Mesenchymal stem cell (in vitro differentiated cells and primary cell): ENCODE data around the gene TRIM37.

Experiments
- DNase-seq: peaks from one replicate; pipeline ENCODE4 v3.0.0-alpha.2; 2013
- H2AFZ ChIP-seq: one replicate; pipeline ENCODE4 v1.6.1; 2013; ENCODE audit warnings: low read depth, mild to moderate bottlenecking, control low read depth, inconsistent platforms, low read length, moderate library complexity
- H2AK5ac ChIP-seq: 2 replicates; pipeline ENCODE4 v1.6.1; 2013; ENCODE audit warnings: low read length, moderate library complexity, mild to moderate bottlenecking, inconsistent platforms; ENCODE audit not compliant: severe bottlenecking
- H2BK120ac ChIP-seq: one replicate; pipeline ENCODE4 v1.6.1; 2013; ENCODE audit warnings: low read depth, mild to moderate bottlenecking, inconsistent platforms, low read length, moderate library complexity
- H2BK12ac ChIP-seq, 2 experiments: one replicate each; pipeline ENCODE4 v1.6.1; 2013; ENCODE audit warnings: inconsistent platforms in 2 of 2, low read length in 2 of 2, mild to moderate bottlenecking in 2 of 2, moderate library complexity in 2 of 2, control low read depth in 1 of 2
- H2BK15ac ChIP-seq: one replicate; pipeline ENCODE4 v1.6.1; 2013; ENCODE audit warnings: mild to moderate bottlenecking, low read depth, inconsistent platforms; ENCODE audit not compliant: poor library complexity, severe bottlenecking
- H2BK5ac ChIP-seq: 2 replicates; pipeline ENCODE4 v1.6.1; 2013; ENCODE audit warnings: low read depth, mild to moderate bottlenecking, low read length, control low read depth, inconsistent platforms; ENCODE audit not compliant: poor library complexity, severe bottlenecking
- H3K14ac ChIP-seq, 2 experiments: one replicate each; pipeline ENCODE4 v1.6.1; 2013; ENCODE audit warnings: inconsistent platforms in 2 of 2, low read length in 2 of 2, control low read depth in 1 of 2, mild to moderate bottlenecking in 1 of 2, moderate library complexity in 1 of 2
- H3K18ac ChIP-seq, 2 experiments: one replicate each; pipeline ENCODE4 v1.6.1; 2013; ENCODE audit warnings: inconsistent platforms in 2 of 2, low read length in 2 of 2, control low read depth in 1 of 2, low read depth in 1 of 2, mild to moderate bottlenecking in 1 of 2
- H3K23ac ChIP-seq, 2 experiments: one replicate each; pipeline ENCODE4 v1.6.1; 2013; ENCODE audit warnings: inconsistent platforms in 2 of 2, low read length in 2 of 2, mild to moderate bottlenecking in 2 of 2, moderate library complexity in 2 of 2, control low read depth in 1 of 2
- H3K27ac ChIP-seq: 2 replicates; pipeline ENCODE4 v1.5.1; 2013; ENCODE audit warnings: mild to moderate bottlenecking, moderate library complexity, low read length, control low read depth, inconsistent platforms; ENCODE audit not compliant: poor library complexity, severe bottlenecking
- H3K27me3 ChIP-seq, 2 experiments: 2 replicates each; pipeline versions ENCODE4 v1.6.1 to v1.7.0; 2013; ENCODE audit warnings: low read length in 2 of 2, mild to moderate bottlenecking in 2 of 2, moderate library complexity in 2 of 2, control low read depth in 1 of 2, inconsistent platforms in 1 of 2; ENCODE audit not compliant: control insufficient read depth in 1 of 2, insufficient read depth in 1 of 2
- H3K36me3 ChIP-seq, 2 experiments: 2 replicates each; pipeline versions ENCODE4 v1.6.1 to v1.7.0; 2013; ENCODE audit warnings: low read length in 2 of 2, control low read depth in 1 of 2, inconsistent platforms in 1 of 2, low read depth in 1 of 2, mild to moderate bottlenecking in 1 of 2; ENCODE audit not compliant: insufficient read depth in 2 of 2, control insufficient read depth in 1 of 2
- H3K4ac ChIP-seq, 2 experiments: one replicate each; pipeline ENCODE4 v1.6.1; 2013; ENCODE audit warnings: inconsistent platforms in 2 of 2, low read length in 2 of 2, mild to moderate bottlenecking in 2 of 2, moderate library complexity in 2 of 2, control low read depth in 1 of 2, low read depth in 1 of 2
- H3K4me1 ChIP-seq: 2 replicates; pipeline ENCODE4 v1.6.1; 2013; ENCODE audit warnings: low read depth, low read length, control low read depth; ENCODE audit not compliant: control insufficient read depth, insufficient read depth
- H3K4me2 ChIP-seq: 2 replicates; pipeline ENCODE4 v1.6.1; 2013; ENCODE audit warnings: low read length, mild to moderate bottlenecking, inconsistent platforms; ENCODE audit not compliant: poor library complexity, severe bottlenecking
- H3K4me3 ChIP-seq, 2 experiments: 2 replicates each; pipeline versions ENCODE4 v1.5.1 to v1.7.0; 2013; ENCODE audit warnings: low read length in 2 of 2, mild to moderate bottlenecking in 2 of 2, control low read depth in 1 of 2, low read depth in 1 of 2; ENCODE audit not compliant: insufficient read depth in 1 of 2
- H3K79me1 ChIP-seq: replicated peaks from 2 replicates; pipeline ENCODE4 v1.6.1; 2013; ENCODE audit warnings: mild to moderate bottlenecking, control low read depth, low read length, inconsistent platforms; ENCODE audit not compliant: poor library complexity, severe bottlenecking
- H3K9ac ChIP-seq: 2 replicates; pipeline ENCODE4 v1.7.0; 2013; ENCODE audit warnings: mild to moderate bottlenecking, low read length, moderate library complexity
- H3K9me3 ChIP-seq: 2 replicates; pipeline ENCODE4 v1.7.0; 2013; ENCODE audit warnings: mild to moderate bottlenecking, low read length; ENCODE audit not compliant: control insufficient read depth
- H4K8ac ChIP-seq: one replicate; pipeline ENCODE4 v1.6.1; 2013; ENCODE audit warnings: inconsistent platforms, mild to moderate bottlenecking, low read length, moderate library complexity
- H4K91ac ChIP-seq: one replicate; pipeline ENCODE4 v1.6.1; 2013; ENCODE audit warnings: mild to moderate bottlenecking, low read length, inconsistent platforms
- WGBS: methylation state at CpG from one replicate; pipeline ENCODE4 v1.1.7; 2013; ENCODE audit warnings: mixed read lengths; 5-methylcytosine and 5-hydroxymethylcytosine counted together

The TRIM37 gene

GRCh38 chr17:59047616-59048015, 59.1 kb downstream of the TRIM37 start:
- Histone ChIP-seq H2BK120ac (no peak overlapping the region), H2AFZ (no peak overlapping the region), H2BK15ac (no peak overlapping the region), H4K91ac (no peak overlapping the region), H3K18ac (no peak overlapping the region), H3K79me1 (peaks cover 8% of the 10 kb centered on the region), H3K27ac (no peak overlapping the region), H3K4me3 (no peak overlapping the region), H2BK5ac (no peak overlapping the region), H2BK12ac (no peak overlapping the region), H3K9ac (no peak overlapping the region), H3K4me1 (no peaks in the 10 kb centered on the region), H4K8ac (no peak overlapping the region), H3K23ac (no peak overlapping the region), H3K4me2 (no peak overlapping the region), H3K27me3 (no peaks in the 10 kb centered on the region), H3K36me3 (peaks cover 23 to 62% of the 10 kb centered on the region in 2 experiments), H3K14ac (no peak overlapping the region), H2AK5ac (no peak overlapping the region), H3K9me3 (no peaks in the 10 kb centered on the region), H3K4ac (no peak overlapping the region)
- WGBS, result 95% methylated on average over 3 of the region's 3 CpGs
- DNase-seq, result no peak

- no peak overlapping the region for H3K4me3 ChIP-seq
- no peak overlapping the region for H2BK120ac ChIP-seq
- H2BK15ac ChIP-seq, result no peak overlapping the region
- no peak overlapping the region for H2BK12ac ChIP-seq
- H2AK5ac ChIP-seq, result no peak overlapping the region
- H4K8ac ChIP-seq, result no peak overlapping the region
- no peak overlapping the region for H3K27ac ChIP-seq
- H2BK5ac ChIP-seq, result no peak overlapping the region
- H3K9me3 ChIP-seq, result no peaks in the 10 kb centered on the region
- H3K9ac ChIP-seq, result peak overlapping the region; percentile 15
- H3K18ac ChIP-seq, result no peak overlapping the region
- H2AFZ ChIP-seq, result no peak overlapping the region
- H3K79me1 ChIP-seq, result peaks cover 8% of the 10 kb centered on the region
- no peak overlapping the region for H4K91ac ChIP-seq
- H3K4me1 ChIP-seq, result no peaks in the 10 kb centered on the region
- no peak overlapping the region for H3K4me2 ChIP-seq
- no peak for DNase-seq
- H3K23ac ChIP-seq, result no peak overlapping the region
- H3K27me3 ChIP-seq, result no peaks in the 10 kb centered on the region
- H3K4ac ChIP-seq, result no peak overlapping the region
- peaks cover 26 to 63% of the 10 kb centered on the region in 2 experiments for H3K36me3 ChIP-seq
- WGBS, result 98% methylated on average over 4 of the region's 4 CpGs
- no peak overlapping the region for H3K14ac ChIP-seq
These were observed 60.5 kb downstream of the TRIM37 start for GRCh38 chr17:59046192-59046591.

GRCh38 chr17:59038734-59039133, 67.9 kb downstream of the TRIM37 start:
- Histone ChIP-seq H3K9me3 (no peaks in the 10 kb centered on the region), H2BK120ac (no peak overlapping the region), H3K9ac (no peak overlapping the region), H3K27me3 (no peaks in the 10 kb centered on the region), H4K91ac (no peak overlapping the region), H3K36me3 (peaks cover 22 to 54% of the 10 kb centered on the region in 2 experiments), H3K4me1 (no peaks in the 10 kb centered on the region), H2BK12ac (no peak overlapping the region), H3K4ac (no peak overlapping the region), H3K23ac (no peak overlapping the region), H3K18ac (no peak overlapping the region), H2AFZ (no peak overlapping the region), H3K4me2 (no peak overlapping the region), H3K27ac (no peak overlapping the region), H4K8ac (no peak overlapping the region), H2AK5ac (no peak overlapping the region), H3K4me3 (no peak overlapping the region), H3K79me1 (peaks cover 4% of the 10 kb centered on the region), H2BK5ac (no peak overlapping the region), H2BK15ac (no peak overlapping the region), H3K14ac (no peak overlapping the region)
- peak; percentile 50 for DNase-seq
- 93% methylated on average over 5 of the region's 5 CpGs for WGBS

- no peak overlapping the region for H2BK15ac ChIP-seq
- H3K36me3 ChIP-seq, result peaks cover 23 to 53% of the 10 kb centered on the region in 2 experiments
- no peak overlapping the region for H3K23ac ChIP-seq
- no peak overlapping the region for H3K4me3 ChIP-seq
- H3K4ac ChIP-seq, result no peak overlapping the region
- H3K9ac ChIP-seq, result no peak overlapping the region
- no peak overlapping the region for H3K14ac ChIP-seq
- H3K9me3 ChIP-seq, result no peaks in the 10 kb centered on the region
- no peak for DNase-seq
- H3K79me1 ChIP-seq, result peaks cover 5% of the 10 kb centered on the region
- H2BK5ac ChIP-seq, result no peak overlapping the region
- no peak overlapping the region for H2BK120ac ChIP-seq
- no peak overlapping the region for H3K18ac ChIP-seq
- H3K27me3 ChIP-seq, result no peaks in the 10 kb centered on the region
- no peak overlapping the region for H4K8ac ChIP-seq
- no peak overlapping the region for H2AK5ac ChIP-seq
- no peak overlapping the region for H2AFZ ChIP-seq
- H3K4me1 ChIP-seq, result no peaks in the 10 kb centered on the region
- H2BK12ac ChIP-seq, result no peak overlapping the region
- H3K4me2 ChIP-seq, result no peak overlapping the region
- no peak overlapping the region for H3K27ac ChIP-seq
- no peak overlapping the region for H4K91ac ChIP-seq
These were observed 68.7 kb downstream of the TRIM37 start for GRCh38 chr17:59037960-59038359.
